SW 1271 (cell line): ENCODE results near the gene CWC25.
"Not testable (repeated sequence)": the region's sequence is repeated elsewhere in the genome, so short reads cannot be mapped to it uniquely, and the experiment has no call there.

Source experiments
- DNase-seq, 2 experiments: peaks; one replicate each; lab custom pipeline; 2025; lab: John Stamatoyannopoulos, UW

CWC25 gene

GRCh38 chr17:38853292-38854219, 28.4 kb upstream of the CWC25 start, which contains the start of gene RPL23:
Gene RPL23 (minus strand): TSS chr17:38853721. CDS start chr17:38853710, 11 bp downstream.
- DNase-seq: peak; percentile 88 to 98

GRCh38 chr17:38852771-38853291, 27.7 kb upstream of the CWC25 start:
- no peak for DNase-seq

DNA sequence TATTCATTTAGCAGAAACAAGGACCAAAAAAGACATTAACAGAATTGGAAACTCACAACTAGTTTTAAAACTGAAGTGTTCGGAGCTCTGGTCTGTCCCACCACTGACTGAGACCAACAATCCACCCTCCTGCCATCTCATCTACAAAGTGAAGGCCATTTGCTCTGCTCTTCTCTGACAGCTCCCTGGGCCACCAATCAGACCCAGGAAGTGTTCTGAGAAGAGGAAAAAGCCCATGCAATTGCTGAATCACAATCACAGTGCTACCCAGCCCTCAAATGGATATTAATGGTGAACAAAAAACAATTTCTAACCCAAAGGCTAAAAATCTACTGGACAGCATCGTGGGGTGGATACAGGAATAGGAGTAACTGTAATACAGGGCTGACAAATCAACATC, 26.3 kb upstream of the CWC25 start:
- no peak for DNase-seq

- DNase-seq: no peak
Observed at GRCh38 chr17:38850374-38850773, 25.3 kb upstream of the CWC25 start.

DNA sequence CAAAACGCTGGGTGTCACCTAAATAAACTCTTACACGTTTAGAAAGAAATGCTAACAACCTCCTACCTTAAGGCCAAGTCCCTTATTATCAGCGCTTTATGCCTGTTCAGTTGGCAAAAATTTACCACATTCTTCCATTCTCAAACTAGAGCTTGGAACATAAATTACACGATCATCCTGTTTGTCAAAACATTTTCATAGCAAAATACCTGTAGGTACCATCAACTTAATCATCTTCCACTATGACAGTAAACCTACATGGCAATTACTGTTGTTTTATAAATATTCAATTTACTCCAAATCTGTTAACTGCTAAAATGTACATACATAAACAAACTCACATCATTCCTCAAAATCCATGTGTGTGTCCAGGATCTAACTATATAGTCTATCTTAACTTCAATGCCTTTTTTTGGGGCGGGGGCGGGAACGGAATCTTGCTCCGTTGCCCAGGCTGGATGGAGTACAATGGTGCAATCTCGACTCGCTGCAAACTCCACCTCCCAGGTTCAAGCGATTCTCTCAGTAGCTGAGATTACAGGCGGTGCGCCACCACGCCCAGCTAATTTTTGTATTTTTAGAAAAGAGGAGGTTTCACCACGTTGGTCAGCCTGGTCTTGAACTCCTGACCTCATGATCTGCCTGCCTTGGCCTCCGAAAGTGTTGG, 24.0 kb upstream of the CWC25 start:
- DNase-seq: no peak

DNA sequence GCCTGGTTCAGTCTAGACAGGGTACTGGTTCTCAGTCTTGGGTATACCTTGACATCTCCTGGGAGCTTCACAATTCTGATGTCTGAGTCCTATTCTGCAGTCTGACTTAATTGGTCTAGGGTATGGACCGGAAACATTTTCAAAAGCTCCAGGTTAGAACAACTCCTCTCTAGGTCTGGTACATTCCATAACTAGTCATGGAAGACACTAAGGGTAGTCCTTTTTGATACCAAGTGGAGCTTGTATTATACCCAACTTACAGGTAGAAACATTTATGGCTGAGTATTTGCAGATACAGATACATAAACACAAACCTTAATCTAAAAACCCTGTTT, 23.4 kb upstream of the CWC25 start:
- no peak for DNase-seq

- DNase-seq: peak in 1 of 2 experiments; percentile 22
Observed at GRCh38 chr17:38844261-38844757, 19.2 kb upstream of the CWC25 start.

DNA sequence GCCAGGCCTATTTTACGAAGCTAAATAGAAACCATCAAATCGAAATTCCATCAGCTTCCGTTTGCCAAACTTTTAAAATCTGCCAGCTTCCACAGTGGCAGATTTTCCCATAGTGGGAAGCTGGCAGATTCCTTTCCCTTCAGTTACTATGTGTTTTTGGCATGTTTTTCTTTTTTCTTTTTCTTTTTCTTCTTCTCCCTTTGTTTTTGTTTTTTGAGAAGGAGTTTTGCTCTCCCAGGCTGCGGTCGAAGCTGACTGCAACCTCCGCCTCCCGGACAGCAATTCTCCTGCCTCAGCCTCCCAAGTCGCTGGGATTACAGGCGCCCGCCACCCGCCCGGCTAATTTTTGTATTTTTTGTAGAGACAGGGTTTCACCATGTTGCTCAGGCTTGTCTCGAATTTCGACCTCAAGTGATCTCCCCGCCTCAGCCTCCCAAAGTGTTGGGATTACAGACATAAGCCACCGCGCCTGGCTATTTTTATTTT, 684 bp upstream of the CWC25 start:
- no peak for DNase-seq

DNA sequence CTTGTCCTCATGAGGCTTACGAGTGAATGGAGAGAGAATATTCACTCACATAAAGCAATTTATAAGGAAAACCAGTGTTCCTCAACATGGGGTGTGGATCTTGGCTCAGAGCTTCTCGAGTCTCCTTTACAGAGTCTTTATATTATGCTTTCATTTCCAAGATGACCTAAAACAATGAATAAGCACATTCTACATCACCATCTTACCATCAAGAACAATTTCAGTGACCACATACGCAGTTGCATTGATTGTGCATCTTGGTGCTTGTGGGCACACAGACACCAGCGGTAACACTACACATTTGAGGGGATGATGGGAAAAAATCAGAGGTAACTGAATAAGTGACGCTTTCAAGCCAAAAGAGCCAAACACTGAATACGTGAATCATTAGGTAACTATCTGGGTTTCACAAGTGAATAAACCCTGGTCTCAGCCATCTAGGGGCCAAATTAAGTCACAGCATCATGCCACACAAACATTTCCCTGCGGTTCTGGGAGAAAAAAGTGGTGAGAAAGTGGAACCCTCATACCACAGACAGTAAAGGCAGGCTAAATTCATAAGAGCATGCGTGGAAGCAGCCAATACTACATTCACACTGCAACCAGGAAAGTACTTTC, 9.4 kb downstream of the CWC25 start:
- peak in 1 of 2 experiments; percentile 29 for DNase-seq

DNA sequence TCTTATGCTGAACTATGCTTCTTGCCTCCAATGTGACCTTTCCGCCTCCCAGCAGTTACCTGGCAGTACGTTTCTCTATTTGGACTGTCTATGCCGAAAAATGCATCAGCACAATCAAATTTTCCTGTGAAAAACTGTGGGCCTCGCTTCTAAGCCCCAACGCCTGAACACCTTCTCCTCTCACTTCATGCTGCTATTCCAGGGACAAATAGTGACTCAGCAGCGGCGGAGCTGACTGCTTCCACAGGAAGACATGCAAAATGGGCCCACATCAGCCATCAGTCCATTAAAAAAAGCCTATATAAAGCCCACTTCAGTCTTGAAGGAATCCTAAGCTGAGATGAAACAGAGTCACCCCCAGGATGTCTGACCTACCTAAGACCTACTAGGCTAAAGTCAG, 15.3 kb downstream of the CWC25 start:
- DNase-seq: no peak

DNA sequence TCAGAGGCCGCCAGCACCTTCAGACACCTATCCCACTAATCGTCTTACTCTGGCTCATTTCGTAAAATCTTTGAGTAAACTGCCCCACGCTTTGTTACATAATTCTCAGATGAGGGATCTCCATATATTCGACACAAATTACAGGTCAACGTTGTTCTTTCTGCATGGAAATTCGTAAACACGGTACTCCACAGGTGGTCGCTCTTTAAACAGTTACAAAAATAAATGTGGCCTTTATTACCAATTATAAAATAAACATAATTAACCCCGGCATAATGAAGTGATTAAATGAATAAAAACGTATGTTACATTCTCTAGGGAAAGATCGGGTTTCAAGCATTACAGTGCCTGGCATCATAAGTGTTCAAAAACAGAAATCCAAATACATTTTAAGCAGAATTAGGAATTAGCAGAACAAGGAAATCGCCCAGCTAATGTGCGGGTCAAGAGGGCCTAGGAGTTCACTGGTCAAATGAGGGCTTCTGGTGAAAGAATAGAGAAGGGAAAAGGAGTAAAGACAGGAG, 24.8 kb downstream of the CWC25 start:
- DNase-seq: no peak

DNA sequence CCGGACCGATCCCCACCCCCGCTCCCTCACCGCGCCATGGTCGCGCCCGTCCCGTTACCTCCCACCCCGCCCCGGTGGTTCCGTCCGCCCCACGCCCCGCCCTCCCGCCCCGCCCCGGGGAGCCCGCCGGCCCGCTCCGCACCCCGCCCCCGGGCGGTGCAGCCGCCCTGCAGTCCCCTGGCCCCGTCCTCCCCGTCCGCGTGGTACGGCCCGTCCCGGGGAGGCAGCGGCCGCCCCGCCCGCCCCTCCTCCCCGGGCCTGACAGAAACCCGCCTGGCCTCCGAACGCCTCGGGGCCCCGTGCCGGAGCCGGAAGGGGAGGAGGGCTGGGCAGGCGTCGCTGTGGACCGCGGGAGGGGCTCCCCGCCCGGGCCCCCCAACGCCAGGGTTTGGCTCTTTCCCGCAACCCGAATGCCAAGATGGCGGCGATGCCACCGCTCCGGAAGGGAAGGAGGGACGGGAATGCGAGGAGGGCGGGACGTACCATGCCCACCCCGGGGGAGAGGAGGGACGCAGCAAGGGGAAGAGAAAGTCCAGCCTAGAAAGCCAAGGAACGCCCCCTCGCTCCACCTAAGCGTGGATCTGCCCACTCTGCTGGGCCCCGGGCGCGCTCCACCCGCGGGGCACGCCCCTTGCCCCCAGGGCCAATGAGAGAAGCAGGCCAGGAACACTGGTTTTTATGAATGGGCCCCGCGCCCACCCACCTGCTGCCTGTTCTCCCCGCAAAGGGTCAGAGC, 25.5 kb downstream of the CWC25 start, which contains the start of gene PIP4K2B:
Gene PIP4K2B (minus strand): TSS at position 56 of the 736 bp plus-strand sequence. CDS start 132 bp downstream, outside the sequence.
- peak; percentile 96 for DNase-seq

DNA sequence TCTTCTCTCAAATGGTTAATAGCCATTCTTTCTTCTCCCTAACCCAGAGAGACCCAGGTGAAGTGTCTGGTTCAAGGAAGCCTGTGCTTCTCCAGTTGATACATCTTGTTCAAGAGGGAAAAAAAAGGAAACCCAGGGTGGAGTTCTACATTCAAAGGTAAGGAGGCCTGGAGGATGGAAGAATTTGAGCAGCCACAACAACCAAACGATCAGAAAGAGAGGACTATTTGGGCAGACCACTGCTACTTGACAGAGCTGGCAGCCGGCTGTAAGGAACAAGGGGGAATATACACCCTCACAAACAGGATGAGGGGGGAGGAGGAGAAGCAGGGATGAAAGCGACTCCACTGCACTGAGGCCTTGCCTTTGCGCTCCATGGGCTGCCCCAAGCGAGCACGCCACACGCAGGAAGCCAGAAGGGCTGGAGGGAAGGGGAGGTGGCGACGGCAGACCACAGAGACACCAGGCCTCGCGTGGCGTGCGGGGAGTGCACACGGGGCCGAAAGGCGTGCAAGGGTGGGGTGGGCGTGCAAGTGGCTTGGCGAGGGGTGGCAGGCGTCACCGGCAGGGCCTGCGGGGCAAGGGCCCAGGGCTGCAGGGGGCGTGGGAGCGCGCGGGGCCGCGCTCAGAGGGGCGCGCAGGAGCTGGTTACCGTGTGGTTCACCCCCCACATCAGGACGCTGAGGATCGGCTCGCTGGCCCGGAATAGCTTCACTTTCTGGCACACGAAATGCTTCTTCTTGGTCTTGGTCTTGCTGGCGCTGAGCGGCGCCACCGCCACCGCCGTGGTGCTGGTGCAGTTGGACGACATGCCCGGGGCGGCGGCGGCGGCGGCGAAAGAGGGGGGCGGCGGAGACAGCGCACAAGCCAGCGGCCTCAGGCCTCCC, 26.3 kb downstream of the CWC25 start:
- peak in 1 of 2 experiments; percentile 69 for DNase-seq

DNA sequence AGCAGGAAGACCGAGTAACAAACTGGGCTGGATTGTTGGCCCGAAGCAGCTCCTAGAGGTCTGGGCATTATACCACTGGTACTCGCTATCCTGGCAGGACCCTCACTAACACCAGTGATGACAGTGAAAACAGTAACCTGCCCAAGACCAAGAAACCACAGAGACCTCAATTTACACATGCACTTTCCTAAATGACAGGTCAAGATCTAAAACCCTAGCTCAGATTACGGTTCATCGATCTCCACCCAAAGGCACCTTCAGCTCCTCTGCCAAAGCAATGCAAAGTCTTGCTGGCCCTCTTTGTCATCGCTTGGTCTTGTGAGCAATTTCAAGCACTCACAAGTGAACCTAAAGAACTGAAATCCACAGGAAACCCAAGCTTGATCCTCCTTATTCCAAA, 27.3 kb downstream of the CWC25 start:
- no peak for DNase-seq

- DNase-seq: no peak
Observed at GRCh38 chr17:38797158-38797490, 28.0 kb downstream of the CWC25 start.

DNA sequence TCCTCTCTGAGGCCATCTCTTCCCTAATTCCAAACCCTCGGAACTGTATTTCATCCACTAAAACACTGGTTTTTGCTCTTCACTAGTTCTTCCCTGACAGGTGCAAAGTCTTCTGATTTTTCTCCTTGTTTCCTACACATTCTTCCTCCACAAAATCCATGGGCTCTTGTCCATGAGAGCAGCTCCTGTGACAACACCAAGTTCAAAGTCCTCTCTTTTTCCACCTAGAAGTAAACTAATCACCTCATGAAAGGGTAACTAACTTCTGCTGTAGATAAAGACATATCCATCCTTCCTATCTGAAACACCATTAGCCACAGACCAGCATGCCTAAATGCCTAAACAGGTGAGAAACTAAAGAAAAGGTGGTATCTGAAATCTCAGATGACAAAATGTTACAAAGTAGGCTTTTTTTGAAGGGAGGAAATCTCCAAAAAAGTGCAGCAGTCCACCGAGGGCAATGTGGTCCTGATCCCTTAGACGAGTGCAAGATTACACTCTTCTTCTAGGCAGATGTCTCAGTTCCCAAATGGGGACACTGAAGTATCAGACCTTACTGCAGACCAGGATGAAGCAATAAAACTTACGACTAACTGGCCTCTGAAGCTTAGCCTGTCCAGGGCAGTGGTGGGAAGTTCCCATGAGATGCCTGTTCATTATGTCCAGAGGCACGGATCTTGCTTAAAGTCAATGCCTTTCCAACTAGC, 28.5 kb downstream of the CWC25 start:
- no peak for DNase-seq

DNA sequence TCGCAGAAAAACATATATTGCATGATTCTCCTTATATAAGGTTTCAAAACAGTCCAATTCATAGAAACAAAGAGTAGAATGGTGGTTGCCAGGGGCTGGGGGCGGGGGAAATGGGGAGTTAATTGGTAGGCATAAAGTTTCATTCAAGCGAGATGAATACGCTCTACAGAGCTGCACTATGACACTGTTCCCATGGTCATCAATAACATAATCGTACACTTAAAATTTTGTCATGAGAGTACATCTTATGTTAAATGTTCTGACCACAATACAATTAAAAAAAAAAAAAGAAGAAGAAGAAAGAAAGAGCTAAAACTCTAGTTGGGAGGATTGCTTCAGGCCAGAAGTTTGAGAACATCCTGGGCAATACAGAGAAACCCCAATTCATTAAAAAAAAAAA, 30.9 kb downstream of the CWC25 start:
- no peak for DNase-seq

- DNase-seq: no peak
Observed at GRCh38 chr17:38791162-38791561, 34.0 kb downstream of the CWC25 start.

DNA sequence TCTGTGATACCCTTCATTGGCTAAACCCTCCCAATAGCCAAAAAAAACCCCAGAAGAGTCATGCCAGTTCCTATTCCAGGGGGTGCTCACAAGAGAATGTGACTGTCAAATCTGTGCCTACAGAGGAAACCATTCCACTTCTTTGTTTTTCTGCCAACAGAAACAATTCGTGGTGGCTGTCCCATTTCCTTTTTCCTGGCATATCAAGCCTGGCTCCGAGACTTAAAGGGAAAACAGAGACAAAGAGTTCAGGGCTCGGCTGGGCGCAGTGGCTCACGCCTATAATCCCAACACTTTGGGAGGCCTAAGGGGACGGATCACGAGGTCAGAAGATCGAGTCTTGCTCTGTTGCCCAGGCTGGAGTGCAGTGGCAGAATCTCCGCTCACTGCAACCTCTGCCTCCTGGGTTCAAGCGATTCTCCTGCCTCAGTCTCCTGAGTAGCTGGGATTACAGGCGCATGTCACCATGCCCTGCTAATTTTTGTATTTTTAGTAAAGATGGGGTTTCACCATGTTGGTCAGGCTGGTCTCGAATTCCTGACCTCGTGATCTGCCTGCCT, 34.9 kb downstream of the CWC25 start:
- not testable (repeated sequence) for DNase-seq
